Peyer's patch (tissue), 4 donors: ENCODE data around the gene USP33. TPM values are rescaled to one million over a fixed set of nuclear protein-coding genes. Genes with fewer than 3 reads are reported as not detected.
"Not testable (repeated sequence)": the region's sequence is repeated elsewhere in the genome, so short reads cannot be mapped to it uniquely, and the experiment has no call there.

Experiments
- DNase-seq, 3 donors: peaks; one replicate each; pipeline ENCODE4 v3.0.0-alpha.2; 2017 to 2019
- H3K27ac ChIP-seq, 4 donors: fragments of 200-600 bp; sonication (generic); one replicate each; pipeline ENCODE4 v1.5.1; 2016 to 2019
- H3K27me3 ChIP-seq, 2 donors: fragments of 200-600 bp; sonication (generic); one replicate each; pipeline ENCODE4 v1.5.1; 2019
- H3K36me3 ChIP-seq, 3 donors: fragments of 200-600 bp; sonication (generic); one replicate each; pipeline ENCODE4 v1.5.1; 2016 to 2019
- H3K4me1 ChIP-seq, 4 donors: fragments of 200-600 bp; sonication (generic); one replicate each; pipeline ENCODE4 v1.5.1; 2016 to 2019
- H3K4me3 ChIP-seq, 4 donors: fragments of 200-600 bp; sonication (generic); 1 replicate in 3 of 4; 2 replicates in 1 of 4; pipeline ENCODE4 v1.5.1; 2016 to 2019; ENCODE audit warnings: mild to moderate bottlenecking in 1 of 4
- H3K9me3 ChIP-seq, 4 donors: fragments of 200-600 bp; sonication (generic); one replicate each; pipeline ENCODE4 v1.5.1; 2016 to 2019; ENCODE audit warnings: mild to moderate bottlenecking in 1 of 4
- POLR2A ChIP-seq, 2 donors: fragments of 450-650 bp; IDR thresholded peaks; one replicate each; pipeline ENCODE4 v1.5.1; 2017; ENCODE audit warnings: antibody characterized with exemption in 2 of 2, mild to moderate bottlenecking in 2 of 2, moderate library complexity in 2 of 2
- total RNA-seq, 4 donors: library from RNA; depleted of rRNA; stranded (reverse); fragments of >200 nt; gene quantifications; one replicate each; pipeline ENCODE4 v1.1.0, GENCODE V29; 2016
- TF ChIP-seq, protein P1 (sequence below), 6 experiments: fragments of 450-650 bp in 4 of 6; fragments of 200-600 bp in 2 of 6; sonication (generic) in 1 of 6; IDR thresholded peaks; one replicate each; pipeline ENCODE4 v1.5.1; 2017 to 2019; ENCODE audit warnings: antibody characterized with exemption in 6 of 6, mild to moderate bottlenecking in 3 of 6, moderate library complexity in 1 of 6

Gene USP33
- total RNA-seq, 4 donors from 2014 or later: 78.9 to 109 (median 84.4) TPM

GRCh38 chr1:77794550-77794949 lies 34.9 kb upstream of the USP33 start:
- H3K9me3 ChIP-seq: no peaks in the 10 kb centered on the region
- H3K4me1 ChIP-seq: no peaks in the 10 kb centered on the region
- no peak overlapping the region for H3K27ac ChIP-seq
- H3K36me3 ChIP-seq: peaks cover 0 to 18% (median 0%) of the 10 kb centered on the region in 3 donors
- no peak for DNase-seq
- no peak for TF ChIP-seq POLR2A (IDR thresholded peaks at IDR 0.05)
- TF ChIP-seq, protein P1, sequence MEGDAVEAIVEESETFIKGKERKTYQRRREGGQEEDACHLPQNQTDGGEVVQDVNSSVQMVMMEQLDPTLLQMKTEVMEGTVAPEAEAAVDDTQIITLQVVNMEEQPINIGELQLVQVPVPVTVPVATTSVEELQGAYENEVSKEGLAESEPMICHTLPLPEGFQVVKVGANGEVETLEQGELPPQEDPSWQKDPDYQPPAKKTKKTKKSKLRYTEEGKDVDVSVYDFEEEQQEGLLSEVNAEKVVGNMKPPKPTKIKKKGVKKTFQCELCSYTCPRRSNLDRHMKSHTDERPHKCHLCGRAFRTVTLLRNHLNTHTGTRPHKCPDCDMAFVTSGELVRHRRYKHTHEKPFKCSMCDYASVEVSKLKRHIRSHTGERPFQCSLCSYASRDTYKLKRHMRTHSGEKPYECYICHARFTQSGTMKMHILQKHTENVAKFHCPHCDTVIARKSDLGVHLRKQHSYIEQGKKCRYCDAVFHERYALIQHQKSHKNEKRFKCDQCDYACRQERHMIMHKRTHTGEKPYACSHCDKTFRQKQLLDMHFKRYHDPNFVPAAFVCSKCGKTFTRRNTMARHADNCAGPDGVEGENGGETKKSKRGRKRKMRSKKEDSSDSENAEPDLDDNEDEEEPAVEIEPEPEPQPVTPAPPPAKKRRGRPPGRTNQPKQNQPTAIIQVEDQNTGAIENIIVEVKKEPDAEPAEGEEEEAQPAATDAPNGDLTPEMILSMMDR (IDR thresholded peaks at IDR 0.05): no peak
- H3K27me3 ChIP-seq: no peaks in the 10 kb centered on the region
- H3K4me3 ChIP-seq: no peak overlapping the region

- H3K4me3 ChIP-seq, H3K9me3 ChIP-seq, H3K27me3 ChIP-seq, DNase-seq, H3K27ac ChIP-seq: not testable (repeated sequence)
- peaks cover 0 to 56% (median 0%) of the 10 kb centered on the region in 3 donors for H3K36me3 ChIP-seq
- peaks cover 0 to 11% (median 0%) of the 10 kb centered on the region in 4 donors for H3K4me1 ChIP-seq
Observed at GRCh38 chr1:77786093-77786741, 26.6 kb upstream of the USP33 start.

DNA sequence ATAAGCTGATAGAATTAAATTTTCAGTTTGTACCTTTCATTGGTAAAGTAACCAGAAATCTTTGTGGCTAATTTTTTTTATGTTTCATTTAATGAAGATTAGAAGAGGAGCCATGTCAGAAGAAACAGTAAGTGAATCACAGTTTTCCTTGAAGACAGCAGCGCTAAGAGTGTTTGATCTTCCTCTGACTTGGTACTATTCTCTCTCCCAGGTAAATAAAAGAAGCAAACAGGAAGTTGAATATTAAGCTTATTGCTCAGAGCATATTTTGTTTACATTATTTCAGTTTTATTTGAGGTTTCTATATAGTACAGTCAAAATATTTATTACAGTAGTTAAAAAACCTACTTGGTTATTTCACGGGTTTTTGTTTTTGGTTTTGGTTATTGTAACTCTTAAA lies 23.5 kb upstream of the USP33 start:
- Histone ChIP-seq H3K4me3 (no peak overlapping the region), H3K27me3 (no peaks in the 10 kb centered on the region), H3K4me1 (peaks cover 0 to 17% (median 0%) of the 10 kb centered on the region in 4 donors), H3K27ac (no peak overlapping the region), H3K9me3 (peaks cover 0 to 3% (median 0%) of the 10 kb centered on the region in 4 donors), H3K36me3 (peaks cover 0 to 37% (median 0%) of the 10 kb centered on the region in 3 donors)
- TF ChIP-seq POLR2A (IDR thresholded peaks at IDR 0.05): no peak
- TF ChIP-seq, protein P1 (IDR thresholded peaks at IDR 0.05): no peak
- DNase-seq: no peak

DNA sequence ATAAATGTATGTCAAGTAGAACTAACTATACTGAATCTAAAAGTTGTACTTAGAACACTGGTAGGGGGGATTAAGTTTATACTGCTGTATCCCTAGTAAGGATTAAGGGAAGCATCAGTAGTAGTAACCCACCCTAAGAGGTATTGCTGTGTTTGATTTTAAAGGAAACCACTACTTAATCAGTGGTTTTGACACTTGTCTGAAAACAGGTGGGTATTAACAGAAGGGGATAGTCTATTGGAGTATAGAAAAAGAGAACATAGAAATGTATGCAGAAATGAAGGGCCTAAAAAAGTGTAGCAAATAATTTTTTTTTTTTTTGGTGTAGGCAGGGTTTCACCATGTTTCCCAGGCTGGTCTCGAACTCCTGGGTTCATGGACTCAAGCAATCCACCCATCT lies 22.0 kb upstream of the USP33 start:
- Histone ChIP-seq H3K27ac (no peak overlapping the region), H3K27me3 (no peaks in the 10 kb centered on the region), H3K4me1 (peaks cover 0 to 17% (median 0%) of the 10 kb centered on the region in 4 donors), H3K9me3 (peaks cover 0 to 3% (median 0%) of the 10 kb centered on the region in 4 donors), H3K4me3 (no peak overlapping the region), H3K36me3 (peaks cover 0 to 30% (median 0%) of the 10 kb centered on the region in 3 donors)
- DNase-seq: no peak
- TF ChIP-seq, protein P1 (IDR thresholded peaks at IDR 0.05): no peak
- TF ChIP-seq POLR2A (IDR thresholded peaks at IDR 0.05): no peak

DNA sequence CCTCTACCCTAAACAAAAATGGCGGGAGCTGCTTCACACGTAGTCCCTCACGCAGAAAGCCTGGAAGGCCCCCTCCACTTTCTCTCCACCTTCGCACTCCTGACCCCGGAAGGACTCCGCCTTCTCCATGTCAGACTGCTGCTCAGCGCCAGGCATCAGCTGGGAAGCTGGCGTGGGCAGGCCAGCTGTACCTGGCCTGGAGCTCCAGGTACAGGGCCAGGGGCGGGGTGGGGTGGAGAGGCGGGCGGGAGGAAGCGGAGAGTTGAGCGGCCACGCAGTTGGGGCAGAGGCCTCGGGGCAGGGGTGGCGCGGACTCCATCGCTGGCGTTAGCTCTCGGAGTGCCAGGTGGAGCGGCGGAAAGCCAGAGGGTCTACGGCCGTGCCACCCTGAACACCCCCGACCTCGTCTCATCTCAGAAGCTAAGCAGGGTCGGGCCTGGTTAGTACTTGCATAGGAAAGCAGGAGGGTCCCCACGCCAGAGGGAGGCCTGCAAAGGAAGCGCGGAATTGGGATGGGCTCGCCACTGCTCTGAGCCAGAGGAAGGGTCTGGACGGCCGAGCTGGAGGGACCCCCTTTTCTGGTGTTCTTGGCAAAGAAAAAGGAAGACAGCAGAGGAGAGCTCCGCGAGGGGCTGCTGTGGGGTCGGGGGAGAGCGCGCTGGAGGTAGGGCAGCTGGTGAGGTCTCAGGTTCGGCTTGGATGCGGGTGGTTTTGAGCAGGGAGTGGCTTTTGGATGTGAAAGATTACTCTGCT lies 20.1 kb upstream of the USP33 start, which contains the start of gene MIGA1:
MIGA1 (plus strand) TSS at position 121 of the 753 bp plus-strand sequence. CDS start 3,604 bp downstream, outside the sequence.
- Histone ChIP-seq H3K4me1 (peaks cover 0 to 17% (median 0%) of the 10 kb centered on the region in 4 donors), H3K36me3 (peaks cover 0 to 11% (median 0%) of the 10 kb centered on the region in 3 donors), H3K4me3 (peak within 1 kb of the TSS; percentile 56 to 86 (median 80)), H3K27ac (peak within 1 kb of the TSS; percentile 50 to 81 (median 74)), H3K27me3 (no peaks in the 10 kb centered on the region), H3K9me3 (no peaks in the 10 kb centered on the region)
- peak; percentile 88 to 96 (median 89) for DNase-seq
- TF ChIP-seq, protein P1 (IDR thresholded peaks at IDR 0.05): no peak
- TF ChIP-seq POLR2A (IDR thresholded peaks at IDR 0.05): peak; percentile 34 to 70
